ENCODE results near the gene PIK3IP1. TPM values are rescaled to one million over a fixed set of nuclear protein-coding genes. Genes with fewer than 3 reads are reported as not detected.
A peak's percentile ranks its signal among the peaks of the same experiment; 100 is the strongest.
"Not testable (repeated sequence)": the region's sequence is repeated elsewhere in the genome, so short reads cannot be mapped to it uniquely, and the experiment has no call there.

The PIK3IP1 gene
- total RNA-seq, 6 experiments from 2014 or later: 8.3 to 11.3 (median 8.9) TPM

DNA sequence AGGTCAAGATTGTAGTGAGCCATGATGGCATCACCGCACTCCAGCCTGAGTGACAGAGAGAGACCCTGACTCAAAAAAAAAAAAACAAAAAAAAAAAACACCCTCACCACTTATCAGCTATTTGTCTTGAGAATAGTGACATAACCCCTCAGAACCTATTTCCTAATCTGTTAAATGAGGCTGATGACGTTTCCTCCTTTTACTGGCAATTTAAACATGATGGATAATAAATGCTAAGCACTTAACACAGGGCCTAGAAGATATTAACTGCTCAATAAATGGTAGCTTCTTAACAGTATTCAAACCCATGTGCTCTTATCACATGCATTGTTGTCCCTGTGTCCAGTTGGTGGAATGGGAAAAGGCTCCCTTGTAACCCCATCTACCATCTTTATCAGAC lies 45.6 kb downstream of the PIK3IP1 start:
- H3K27me3 Mint-ChIP-seq (ENCODE audit: insufficient read depth): no peaks in the 10 kb centered on the region; the same call in 1 of the 2 replicates
- H3K9me3 Mint-ChIP-seq: no peaks in the 10 kb centered on the region
- no peak overlapping the region for H3K4me3 Mint-ChIP-seq
- DNase-seq: no peak
- H3K36me3 Mint-ChIP-seq (ENCODE audit: low read depth): no peaks in the 10 kb centered on the region
- TF ChIP-seq, protein P1, sequence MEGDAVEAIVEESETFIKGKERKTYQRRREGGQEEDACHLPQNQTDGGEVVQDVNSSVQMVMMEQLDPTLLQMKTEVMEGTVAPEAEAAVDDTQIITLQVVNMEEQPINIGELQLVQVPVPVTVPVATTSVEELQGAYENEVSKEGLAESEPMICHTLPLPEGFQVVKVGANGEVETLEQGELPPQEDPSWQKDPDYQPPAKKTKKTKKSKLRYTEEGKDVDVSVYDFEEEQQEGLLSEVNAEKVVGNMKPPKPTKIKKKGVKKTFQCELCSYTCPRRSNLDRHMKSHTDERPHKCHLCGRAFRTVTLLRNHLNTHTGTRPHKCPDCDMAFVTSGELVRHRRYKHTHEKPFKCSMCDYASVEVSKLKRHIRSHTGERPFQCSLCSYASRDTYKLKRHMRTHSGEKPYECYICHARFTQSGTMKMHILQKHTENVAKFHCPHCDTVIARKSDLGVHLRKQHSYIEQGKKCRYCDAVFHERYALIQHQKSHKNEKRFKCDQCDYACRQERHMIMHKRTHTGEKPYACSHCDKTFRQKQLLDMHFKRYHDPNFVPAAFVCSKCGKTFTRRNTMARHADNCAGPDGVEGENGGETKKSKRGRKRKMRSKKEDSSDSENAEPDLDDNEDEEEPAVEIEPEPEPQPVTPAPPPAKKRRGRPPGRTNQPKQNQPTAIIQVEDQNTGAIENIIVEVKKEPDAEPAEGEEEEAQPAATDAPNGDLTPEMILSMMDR (IDR thresholded peaks at IDR 0.05): no peak
- H3K4me1 Mint-ChIP-seq (ENCODE audit: low read depth): peaks cover 77% of the 10 kb centered on the region
- H3K27ac Mint-ChIP-seq: no peak overlapping the region

DNA sequence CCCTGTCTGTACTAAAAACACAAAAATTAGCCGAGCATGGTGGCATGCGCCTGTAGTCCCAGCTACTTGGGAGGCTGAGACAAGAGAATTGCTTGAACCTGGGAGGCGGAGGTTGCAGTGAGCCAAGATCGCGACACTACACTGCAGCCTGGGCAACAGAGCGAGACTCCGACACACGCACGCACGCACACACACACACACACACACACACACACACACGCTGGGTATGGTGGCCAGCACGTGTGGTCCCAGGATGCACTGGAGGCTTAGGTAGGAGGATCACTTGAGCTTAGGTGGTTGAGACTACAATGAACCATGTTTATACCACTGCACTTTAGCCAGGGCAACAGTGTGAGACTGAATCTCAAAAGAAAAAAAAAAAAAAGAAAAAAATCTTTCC lies 46.3 kb downstream of the PIK3IP1 start:
- not testable (repeated sequence) for H3K27ac Mint-ChIP-seq; H3K4me3 Mint-ChIP-seq; H3K36me3 Mint-ChIP-seq (ENCODE audit: low read depth); H3K27me3 Mint-ChIP-seq (ENCODE audit: insufficient read depth); DNase-seq; H3K9me3 Mint-ChIP-seq
- H3K4me1 Mint-ChIP-seq (ENCODE audit: low read depth): peaks cover 84% of the 10 kb centered on the region

DNA sequence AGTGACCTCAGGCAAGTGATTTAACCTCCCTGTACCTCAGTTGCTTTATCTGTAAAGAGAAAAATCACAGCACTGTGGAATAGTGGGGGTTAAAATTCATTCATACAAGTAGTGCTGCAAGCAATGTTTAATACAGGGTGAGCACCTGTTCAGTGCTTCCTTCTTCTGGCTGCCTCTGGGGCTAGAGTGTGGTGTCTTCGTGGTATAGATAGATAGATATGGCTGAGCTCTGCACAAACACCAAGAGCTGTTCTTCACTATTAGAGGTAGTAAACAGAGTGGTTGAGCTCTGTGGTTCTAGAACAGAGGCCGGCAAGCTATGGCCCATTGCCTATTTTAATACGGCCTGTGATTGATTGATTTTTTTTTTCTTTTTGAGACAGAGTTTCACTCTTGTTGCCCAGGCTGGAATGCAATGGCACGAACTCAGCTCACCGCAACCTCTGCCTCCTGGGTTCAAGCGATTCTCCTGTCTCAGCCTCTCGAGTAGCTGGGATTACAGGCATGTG lies 47.3 kb downstream of the PIK3IP1 start:
- no peak for DNase-seq
- Mint-ChIP-seq H3K9me3 (no peaks in the 10 kb centered on the region), H3K4me3 (no peak overlapping the region), H3K27ac (no peak overlapping the region; the same call in none of the 2 replicates), H3K27me3 (ENCODE audit: insufficient read depth) (no peaks in the 10 kb centered on the region; the same call in 1 of the 2 replicates), H3K4me1 (ENCODE audit: low read depth) (peaks cover 84% of the 10 kb centered on the region), H3K36me3 (ENCODE audit: low read depth) (no peaks in the 10 kb centered on the region)
- TF ChIP-seq, protein P1 (IDR thresholded peaks at IDR 0.05): no peak

DNA sequence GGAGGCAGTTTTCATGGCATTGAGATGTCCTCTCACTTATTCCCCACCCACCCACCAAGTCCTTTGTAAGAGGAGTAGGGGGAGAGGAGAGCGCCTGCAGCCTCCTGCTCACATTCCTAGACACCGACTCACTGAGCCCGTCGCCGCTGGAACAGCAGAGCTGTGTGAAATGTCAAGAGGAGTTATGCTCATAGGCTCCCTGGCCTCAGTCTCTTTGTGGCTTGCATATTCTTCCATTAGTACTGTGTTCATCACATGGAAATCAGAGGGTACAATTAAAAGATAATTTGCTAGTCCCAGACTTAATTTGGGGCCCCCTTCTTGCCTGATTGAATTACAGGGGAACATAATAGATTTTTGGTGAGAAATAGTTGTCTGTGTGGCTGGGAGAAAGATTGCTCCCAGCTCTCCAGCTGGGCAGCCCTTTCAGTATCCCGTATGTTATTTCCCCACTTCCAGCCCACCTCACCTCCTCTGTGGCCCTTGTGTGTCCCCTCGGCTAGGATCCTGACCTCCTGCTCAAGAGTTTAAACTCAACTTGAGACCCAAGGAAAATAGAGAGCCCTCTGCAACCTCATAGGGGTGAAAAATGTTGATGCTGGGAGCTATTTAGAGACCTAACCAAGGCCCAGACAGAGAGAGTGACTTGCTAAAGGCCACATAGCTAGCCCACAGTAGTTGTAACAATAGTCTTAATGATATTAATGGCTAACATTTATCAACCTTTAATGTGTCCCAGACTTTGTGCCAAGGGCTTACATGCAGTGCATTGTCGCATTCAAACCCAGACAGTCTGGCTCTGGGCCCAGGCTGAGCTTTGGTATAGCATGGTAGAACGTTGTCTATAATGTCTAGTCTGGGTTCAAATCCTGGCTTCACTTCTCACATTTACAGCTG lies 48.0 kb downstream of the PIK3IP1 start:
- Mint-ChIP-seq H3K36me3 (ENCODE audit: low read depth) (no peaks in the 10 kb centered on the region), H3K9me3 (no peaks in the 10 kb centered on the region), H3K27ac (peak overlapping the region; percentile 84), H3K4me3 (peak overlapping the region; percentile 53; the same call in 1 of the 2 replicates), H3K4me1 (ENCODE audit: low read depth) (peaks cover 84% of the 10 kb centered on the region), H3K27me3 (ENCODE audit: insufficient read depth) (no peaks in the 10 kb centered on the region; the same call in 1 of the 2 replicates)
- DNase-seq: peak; percentile 63
- TF ChIP-seq, protein P1 (IDR thresholded peaks at IDR 0.05): no peak

DNA sequence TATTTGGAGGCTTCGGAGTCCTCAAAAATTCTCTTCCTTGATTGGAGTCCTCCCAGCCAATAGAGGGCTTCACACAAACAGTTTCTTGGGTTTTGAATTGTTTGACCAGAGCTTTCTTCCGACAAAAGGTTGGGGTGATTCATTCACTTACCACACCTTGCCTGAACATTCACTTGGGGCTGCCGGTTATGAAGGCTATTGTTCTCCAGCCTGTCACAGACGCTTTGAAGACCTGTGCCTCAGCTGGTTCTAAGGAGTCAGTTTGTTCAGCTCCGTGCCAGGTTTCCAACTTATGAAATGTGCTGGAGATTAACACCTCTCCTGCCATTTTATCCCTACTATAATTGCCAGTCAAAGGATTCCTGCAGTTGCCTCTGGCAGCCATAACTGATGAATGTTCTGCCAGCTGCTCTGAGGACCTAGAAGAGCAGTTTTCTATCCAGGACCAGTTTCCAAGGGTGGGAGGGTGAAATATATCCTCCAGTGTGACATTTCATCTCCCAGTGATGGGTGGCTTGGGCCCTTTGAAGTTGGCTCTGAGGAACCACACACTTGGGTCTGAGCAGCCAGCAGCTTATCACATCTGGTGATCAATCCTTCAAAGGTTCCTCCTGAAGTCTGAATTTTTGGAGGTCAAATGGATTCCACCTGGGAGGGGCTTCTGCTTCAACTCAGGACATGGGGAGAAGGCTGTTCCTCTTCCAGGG lies 48.8 kb downstream of the PIK3IP1 start:
- Mint-ChIP-seq H3K36me3 (ENCODE audit: low read depth) (no peaks in the 10 kb centered on the region), H3K9me3 (no peaks in the 10 kb centered on the region), H3K27ac (peak overlapping the region; percentile 84), H3K4me3 (peak overlapping the region; percentile 53), H3K4me1 (ENCODE audit: low read depth) (peaks cover 77% of the 10 kb centered on the region), H3K27me3 (ENCODE audit: insufficient read depth) (no peaks in the 10 kb centered on the region; the same call in 1 of the 2 replicates)
- TF ChIP-seq, protein P1 (IDR thresholded peaks at IDR 0.05): no peak
- peak; percentile 24 for DNase-seq
